T1000 (cell line): Measurements from ENCODE around the gene USF3.

Experiments
- DNase-seq: peaks from one replicate; lab custom pipeline; 2025; ENCODE audit warnings: mixed read lengths; lab: John Stamatoyannopoulos, UW

USF3 gene

GRCh38 chr3:113696658-113697499, 437 bp upstream of the USF3 start:
- peak; percentile 97 for DNase-seq

- no peak for DNase-seq
These were observed 1.0 kb downstream of the USF3 start for GRCh38 chr3:113695431-113695785.

DNA sequence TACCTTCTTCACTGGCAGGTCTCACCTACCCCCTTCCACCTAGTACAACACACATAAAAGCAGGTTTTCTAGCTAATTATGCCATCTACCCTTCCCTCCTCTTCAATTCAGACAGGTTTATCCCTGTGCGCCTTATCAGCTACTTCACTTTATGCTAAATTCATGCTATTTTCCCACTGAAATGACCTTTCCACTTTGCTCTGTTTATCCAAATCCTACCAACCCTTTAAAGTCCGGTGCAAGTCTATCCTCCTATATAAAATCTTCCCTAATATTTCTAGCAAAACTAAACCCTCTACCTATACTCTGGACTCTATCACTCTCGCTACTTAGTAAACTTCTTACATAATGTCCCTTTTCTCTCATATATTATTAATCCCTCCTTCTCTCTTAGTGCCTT, 6.0 kb downstream of the USF3 start:
- no peak for DNase-seq

DNA sequence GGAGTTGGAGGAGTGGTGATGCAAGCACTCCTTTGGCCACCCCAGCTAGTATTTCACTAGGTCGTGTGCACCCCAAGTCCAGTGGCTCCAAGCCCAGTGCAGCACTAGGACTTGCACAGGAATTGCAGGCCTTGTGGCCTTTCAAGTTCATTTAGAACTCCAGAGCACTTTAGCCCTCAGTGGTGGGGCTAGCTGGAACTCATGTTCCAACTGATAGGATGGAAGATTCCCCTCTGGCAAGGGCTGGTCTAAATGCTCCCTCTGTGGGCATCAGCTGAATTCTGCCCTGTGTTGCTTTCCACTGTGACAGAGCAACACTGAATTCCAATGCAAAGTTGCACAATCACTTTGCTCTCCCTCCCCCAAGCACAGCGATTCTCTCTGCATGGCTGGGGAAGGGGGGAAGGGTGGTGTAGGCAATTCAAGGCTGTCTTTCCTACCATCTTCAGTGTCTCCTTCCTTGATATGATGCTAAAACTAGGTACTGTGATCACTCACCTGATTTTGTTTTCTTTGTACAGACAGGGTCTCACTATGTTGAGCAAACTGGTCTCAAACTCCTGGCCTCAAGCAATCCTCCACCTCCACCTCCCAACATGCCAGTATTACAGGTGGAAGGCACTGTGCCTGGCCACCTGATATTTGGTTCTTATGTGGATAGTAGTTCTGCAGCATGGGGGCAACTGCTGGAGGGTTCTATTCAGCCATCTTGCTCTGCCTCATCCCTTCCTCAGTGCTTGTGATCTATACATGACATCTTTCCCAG, 10.3 kb downstream of the USF3 start:
- DNase-seq: no peak

- no peak for DNase-seq
These were observed 11.3 kb downstream of the USF3 start for GRCh38 chr3:113685124-113685523.

- DNase-seq: no peak
These were observed 12.1 kb downstream of the USF3 start for GRCh38 chr3:113684271-113684819.

DNA sequence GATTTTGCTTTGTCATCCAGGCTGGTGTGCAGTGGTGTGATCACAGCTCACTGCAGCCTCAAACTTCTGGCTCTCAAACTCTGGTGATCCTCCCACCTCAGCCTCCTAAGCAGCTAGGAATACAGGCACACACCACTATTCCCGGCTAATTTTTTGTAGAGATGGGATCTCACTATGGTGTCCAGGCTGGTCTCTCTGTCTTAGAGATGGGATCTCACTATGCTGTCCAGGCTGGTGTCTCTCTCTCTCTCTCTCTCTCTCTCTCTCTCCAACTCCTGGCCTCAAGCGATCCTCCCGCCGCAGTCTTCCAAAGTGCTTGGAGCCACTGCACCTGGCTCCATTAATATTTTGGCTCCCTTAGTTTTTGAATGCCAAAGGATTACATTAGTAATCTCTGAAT, 17.7 kb downstream of the USF3 start:
- no peak for DNase-seq

GRCh38 chr3:113677737-113678136, 18.7 kb downstream of the USF3 start:
- DNase-seq: no peak

- DNase-seq: no peak
These were observed 20.2 kb downstream of the USF3 start for GRCh38 chr3:113676261-113676660.

DNA sequence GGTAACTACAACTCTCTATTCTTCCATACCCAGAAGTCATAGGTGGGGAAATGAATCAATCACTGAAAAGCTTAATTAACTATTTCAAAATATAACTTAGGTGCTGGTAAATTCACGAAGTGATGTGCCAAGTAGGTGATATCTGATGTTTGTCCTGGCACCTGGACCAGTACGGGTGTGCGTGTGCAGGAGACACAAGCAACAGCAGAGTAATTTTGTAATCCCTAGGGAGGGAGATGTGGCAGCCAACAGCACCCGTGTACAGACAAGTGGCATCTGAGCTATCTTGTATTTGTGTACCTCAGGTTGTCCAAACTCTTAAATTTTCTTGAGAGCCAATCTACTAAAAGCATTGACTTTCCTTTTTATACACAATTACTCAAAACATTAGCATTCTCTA, 22.8 kb downstream of the USF3 start:
- DNase-seq: no peak

DNA sequence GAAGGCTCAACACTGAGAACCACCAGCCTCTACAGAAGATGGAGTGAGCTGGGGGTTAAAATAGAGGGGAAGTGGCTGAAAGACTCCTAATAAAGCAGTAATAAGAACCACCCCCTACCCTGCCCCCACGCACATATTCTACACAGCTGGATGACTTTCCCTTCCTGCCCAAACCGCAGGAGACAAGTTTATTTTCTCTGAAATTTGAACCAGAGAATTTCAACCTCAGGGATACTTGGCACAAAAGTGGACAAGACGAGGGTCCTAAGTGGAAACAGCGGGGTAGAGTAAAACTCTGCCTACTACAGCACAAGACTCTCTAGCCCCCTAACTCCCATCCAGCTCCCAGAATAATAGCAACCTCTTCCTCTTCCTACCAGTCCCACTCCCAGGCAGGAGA, 28.4 kb downstream of the USF3 start:
- DNase-seq: no peak

DNA sequence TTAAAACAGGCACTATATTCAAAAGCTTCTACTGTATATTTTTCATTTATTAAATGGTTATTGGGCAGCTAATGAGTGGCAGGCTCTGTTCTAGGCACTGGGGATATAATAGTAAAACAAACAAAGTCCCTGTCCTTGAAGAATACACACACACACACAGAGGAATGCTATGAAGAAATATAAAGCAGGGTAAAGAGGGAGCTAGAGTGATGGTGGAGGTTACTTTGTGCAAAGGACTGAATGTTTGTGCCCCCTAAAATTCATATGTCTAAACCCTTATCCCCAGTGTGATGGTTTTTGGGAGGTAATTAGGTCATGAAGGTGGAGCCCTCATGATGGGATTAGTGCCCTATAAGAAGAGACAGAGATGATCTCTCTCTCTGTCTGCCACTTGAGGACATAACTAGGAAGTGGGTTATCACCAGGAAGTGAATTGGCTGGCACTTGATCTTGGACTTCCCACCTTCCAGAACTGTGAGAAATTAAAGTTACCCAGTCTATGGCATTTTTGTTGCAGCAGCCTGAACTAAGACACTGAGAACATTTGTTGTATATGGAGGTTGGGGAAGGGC, 31.8 kb downstream of the USF3 start:
- no peak for DNase-seq

DNA sequence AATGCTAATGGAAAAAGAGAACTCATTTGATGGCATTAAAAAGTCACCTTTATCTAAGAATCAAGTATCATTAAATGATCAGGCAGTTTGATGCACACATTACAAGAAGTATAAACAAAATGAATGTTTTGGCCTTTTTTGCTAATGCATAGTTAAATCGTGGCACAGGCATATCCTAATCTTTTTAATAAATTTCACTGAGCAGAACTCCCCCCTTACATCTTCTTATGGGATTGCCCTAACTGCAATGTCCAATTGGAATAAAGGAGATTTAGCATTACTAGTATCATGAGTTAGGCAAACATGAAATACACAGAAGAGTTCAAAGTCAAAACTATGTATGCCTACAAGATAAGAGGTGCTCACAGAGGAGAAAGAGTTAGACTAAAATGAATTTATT, 32.7 kb downstream of the USF3 start:
- DNase-seq: no peak

DNA sequence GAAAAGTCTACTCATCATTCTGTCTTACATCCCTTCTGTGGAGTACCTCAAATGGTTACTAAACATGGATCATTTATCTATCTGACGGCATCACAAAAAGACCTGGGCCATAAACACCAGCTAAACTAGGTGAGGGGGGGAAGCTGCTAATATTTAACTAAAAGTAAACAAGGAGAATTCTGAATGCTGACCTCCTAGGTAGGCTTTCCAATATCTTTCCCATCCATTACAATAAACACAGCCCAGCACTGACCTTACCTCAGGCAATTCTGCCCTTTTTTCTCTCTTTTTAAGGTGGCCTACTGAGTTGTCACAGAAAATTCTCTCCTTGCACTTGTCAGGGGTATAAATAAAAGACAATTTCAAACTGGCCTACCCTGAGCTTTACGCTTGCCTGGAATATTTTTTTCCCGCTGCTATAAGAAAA, 33.1 kb downstream of the USF3 start:
- no peak for DNase-seq

GRCh38 chr3:113662824-113663223, 33.6 kb downstream of the USF3 start:
- DNase-seq: no peak

DNA sequence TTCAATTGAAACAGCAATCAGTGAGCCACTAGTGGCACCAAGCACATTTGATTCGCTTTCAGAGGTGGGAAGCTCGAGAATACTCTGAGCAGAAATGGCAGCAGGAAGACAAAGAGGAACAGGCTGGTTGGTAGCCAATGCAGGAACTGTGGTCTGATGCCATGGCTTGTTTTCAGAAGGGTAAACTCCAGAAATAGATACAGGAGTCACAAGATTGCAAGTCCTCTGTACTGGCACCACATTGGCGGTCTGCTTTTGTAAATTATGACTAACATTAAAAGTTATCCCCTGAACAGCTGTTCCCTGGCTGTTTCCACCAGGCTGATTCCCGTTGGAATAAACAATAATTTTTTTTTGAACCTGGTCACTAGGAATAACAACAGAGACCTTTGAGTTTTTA, 35.5 kb downstream of the USF3 start:
- DNase-seq: no peak

DNA sequence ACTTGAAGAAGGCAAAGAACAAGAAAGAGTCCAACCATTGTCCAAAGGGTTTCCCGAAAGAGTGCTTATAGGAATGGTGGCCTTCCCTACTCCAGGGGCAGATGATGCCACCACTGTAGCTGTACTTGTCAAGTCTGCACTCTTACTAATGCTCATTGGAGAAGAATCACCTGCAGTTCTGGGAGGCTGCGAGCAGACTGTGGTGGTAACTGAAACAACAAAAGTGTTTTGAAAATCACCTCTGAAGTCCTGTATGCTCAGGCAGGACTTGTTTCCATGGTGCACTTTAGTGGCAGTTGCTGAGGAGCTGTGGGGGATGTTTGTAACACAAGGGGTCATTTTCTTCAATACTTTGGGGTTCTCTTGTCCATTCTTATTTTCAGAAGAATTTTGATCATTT, 36.0 kb downstream of the USF3 start:
- no peak for DNase-seq

- DNase-seq: no peak
These were observed 36.4 kb downstream of the USF3 start for GRCh38 chr3:113659996-113660395.

GRCh38 chr3:113659101-113659541, 37.3 kb downstream of the USF3 start:
- DNase-seq: no peak

GRCh38 chr3:113658107-113658506, 38.3 kb downstream of the USF3 start:
- no peak for DNase-seq

DNA sequence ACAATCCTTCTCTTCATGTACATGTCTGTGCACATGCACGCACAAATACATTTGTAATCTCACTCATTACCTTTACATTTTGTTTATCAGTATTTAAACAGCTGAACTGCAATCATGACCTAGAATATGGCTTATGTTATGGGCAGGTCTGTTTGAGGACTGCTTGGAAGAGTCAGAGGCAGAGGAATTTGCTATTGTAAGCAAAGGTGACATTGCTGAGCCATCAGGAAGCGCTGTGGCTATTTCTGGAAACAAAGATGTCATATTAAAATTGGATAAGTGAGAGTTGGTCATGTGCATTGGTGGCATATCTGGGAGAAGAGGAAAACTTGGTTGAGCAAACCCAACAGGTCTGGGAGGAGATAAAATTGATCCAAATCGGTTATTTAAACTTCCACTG, 41.6 kb downstream of the USF3 start:
- no peak for DNase-seq

DNA sequence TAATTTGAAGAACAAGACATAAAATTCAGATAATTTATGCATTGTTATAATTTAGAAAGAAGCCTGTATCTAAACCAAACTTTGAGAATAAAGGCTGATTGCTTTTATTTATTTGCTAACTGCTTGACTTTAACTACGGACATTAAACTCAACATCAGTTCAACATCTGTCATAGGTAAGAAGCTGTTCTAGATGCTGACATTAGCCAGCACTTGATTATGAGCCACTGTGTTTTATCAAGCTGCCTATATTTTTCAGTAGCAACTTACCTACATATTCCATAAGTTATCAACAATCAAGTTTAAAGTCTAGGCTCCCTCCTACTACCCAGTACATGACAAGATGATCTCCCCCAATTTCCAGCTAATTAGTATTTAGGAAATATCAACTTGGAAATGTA, 42.1 kb downstream of the USF3 start:
- no peak for DNase-seq
